Keratinocyte (primary cell): Measurements from ENCODE around the gene ARRDC4. TPM values are rescaled to one million over a fixed set of nuclear protein-coding genes. Genes with fewer than 3 reads are reported as not detected.

Source experiments
- DNase-seq: peaks from one replicate; pipeline ENCODE4 v3.0.0-alpha.2; 2011; ENCODE audit warnings: low read depth, missing footprints, low spot score
- FAIRE-seq: peaks from 2 replicates; lab custom pipeline; 2011; peaks lifted over from hg19 to GRCh38; lab: Jason Lieb, UNC
- H2AFZ ChIP-seq: 2 replicates; pipeline ENCODE4 v1.6.0; 2012; ENCODE audit warnings: low read length, control low read depth, inconsistent platforms; ENCODE audit not compliant: control insufficient read depth
- H3K27ac ChIP-seq: 2 replicates; pipeline ENCODE4 v1.5.1; 2011; ENCODE audit warnings: low read length; ENCODE audit not compliant: control insufficient read depth, insufficient read depth
- H3K27me3 ChIP-seq: 3 replicates; pipeline ENCODE4 v1.6.0; 2011; ENCODE audit warnings: low read length; ENCODE audit not compliant: control insufficient read depth, insufficient read depth; ENCODE audit errors: extremely low read depth
- H3K36me3 ChIP-seq, 2 experiments: 2 replicates in 1 of 2; 3 replicates in 1 of 2; pipeline ENCODE4 v1.5.1; 2011; ENCODE audit warnings: low read length in 2 of 2, mild to moderate bottlenecking in 1 of 2; ENCODE audit not compliant: control insufficient read depth in 2 of 2, insufficient read depth in 2 of 2; ENCODE audit errors: extremely low read depth in 1 of 2
- H3K4me1 ChIP-seq: 3 replicates; pipeline ENCODE4 v1.5.1; 2011; ENCODE audit warnings: low read length; ENCODE audit not compliant: control insufficient read depth, insufficient read depth; ENCODE audit errors: extremely low read depth
- H3K4me2 ChIP-seq: 3 replicates; pipeline ENCODE4 v1.6.0; 2011; ENCODE audit warnings: low read depth, low read length; ENCODE audit not compliant: control insufficient read depth, insufficient read depth; ENCODE audit errors: extremely low read depth
- H3K4me3 ChIP-seq, 3 experiments: fragments of 200-600 bp in 1 of 3; sonication (generic) in 1 of 3; 2 replicates in 2 of 3; 3 replicates in 1 of 3; pipeline ENCODE4 v1.5.1; 2011 to 2016; ENCODE audit warnings: low read length in 3 of 3, mild to moderate bottlenecking in 3 of 3, control low read depth in 2 of 3, inconsistent platforms in 1 of 3, low read depth in 1 of 3, mixed read lengths in 1 of 3, mixed run types in 1 of 3, moderate library complexity in 1 of 3; ENCODE audit not compliant: control insufficient read depth in 2 of 3, insufficient read depth in 2 of 3; ENCODE audit errors: extremely low read depth in 1 of 3
- H3K79me2 ChIP-seq: 2 replicates; pipeline ENCODE4 v1.6.0; 2012; ENCODE audit warnings: low read length; ENCODE audit not compliant: control insufficient read depth, insufficient read depth
- H3K9ac ChIP-seq: 3 replicates; pipeline ENCODE4 v1.6.0; 2011; ENCODE audit warnings: low read length; ENCODE audit not compliant: control insufficient read depth, insufficient read depth; ENCODE audit errors: extremely low read depth
- H3K9me1 ChIP-seq: 3 replicates; pipeline ENCODE4 v1.6.0; 2011; ENCODE audit warnings: low read length; ENCODE audit not compliant: control insufficient read depth, insufficient read depth; ENCODE audit errors: extremely low read depth
- H3K9me3 ChIP-seq: 2 replicates; pipeline ENCODE4 v1.5.1; 2012; ENCODE audit warnings: low read depth, low read length; ENCODE audit not compliant: control insufficient read depth
- H4K20me1 ChIP-seq: 3 replicates; pipeline ENCODE4 v1.6.0; 2011; ENCODE audit warnings: low read length; ENCODE audit not compliant: control insufficient read depth, insufficient read depth; ENCODE audit errors: extremely low read depth
- EZH2 ChIP-seq: IDR thresholded peaks from one replicate; pipeline ENCODE4 v1.6.1; 2012; ENCODE audit warnings: inconsistent platforms, mild to moderate bottlenecking, low read length, moderate library complexity
- dilution Hi-C: fragments of 300-500 bp; cut with MboI; formaldehyde crosslinking; loops from one replicate; pipeline ENCODE4 v1.7.0; 2020; ENCODE audit warnings: low sequenced_read_pairs; ENCODE audit not compliant: extremely low pct_ligation_motif_present
- polyA plus RNA-seq, 5 experiments: library from polyadenylated mRNA; depleted of rRNA in 3 of 5; stranded (reverse) in 3 of 5; stranded (forward) in 1 of 5; unstranded in 1 of 5; fragments of >200 nt; gene quantifications; 1 replicate in 1 of 5; 2 replicates in 3 of 5; 3 replicates in 1 of 5; pipeline versions ENCODE4 v1.2.1 to v1.2.3, GENCODE V29; 2011 to 2012; ENCODE audit warnings: missing spikeins in 2 of 5, low read depth in 1 of 5, low replicate concordance in 1 of 5
- TF ChIP-seq, protein P1 (sequence below), 3 experiments: IDR thresholded peaks in 1 of 3; conservative IDR thresholded peaks in 1 of 3; optimal IDR thresholded peaks in 1 of 3; 2 replicates in 2 of 3; 3 replicates in 1 of 3; pipeline versions ENCODE3 to v1.5.1; 2011; ENCODE audit warnings: low read length in 3 of 3, mild to moderate bottlenecking in 3 of 3, moderate library complexity in 2 of 3, control low read depth in 1 of 3, inconsistent platforms in 1 of 3; ENCODE audit not compliant: insufficient read depth in 2 of 3; ENCODE audit errors: extremely low read depth in 1 of 3

ARRDC4 gene
- polyA plus RNA-seq, 1 donor (not counting 4 experiments of a cell fraction or from before 2014, with no cell fraction given) = 34.6 TPM

DNA sequence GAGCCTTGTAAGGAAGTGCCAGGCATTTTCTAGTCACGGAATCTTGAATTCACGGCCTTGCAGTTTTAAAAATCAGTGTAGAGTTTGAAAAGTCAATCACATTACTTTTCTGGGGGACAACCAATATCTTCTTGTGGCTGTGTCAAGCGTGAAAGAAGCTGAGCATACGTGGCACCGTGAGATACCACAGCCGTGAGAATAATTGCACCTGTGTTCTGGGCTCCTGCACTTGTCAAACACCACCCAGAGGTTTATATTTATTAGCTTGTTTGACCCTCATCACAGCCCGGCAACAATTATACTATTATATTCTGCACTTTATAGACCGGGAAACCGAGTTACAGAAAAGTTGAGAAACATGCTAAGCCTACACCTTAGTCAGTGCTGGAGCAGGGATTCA lies 45.2 kb downstream of the ARRDC4 start:
- no peaks in the 10 kb centered on the region for H3K9me1 ChIP-seq
- FAIRE-seq (no peak), DNase-seq (no peak)
- TF ChIP-seq EZH2 = no peak
- TF ChIP-seq, protein P1, sequence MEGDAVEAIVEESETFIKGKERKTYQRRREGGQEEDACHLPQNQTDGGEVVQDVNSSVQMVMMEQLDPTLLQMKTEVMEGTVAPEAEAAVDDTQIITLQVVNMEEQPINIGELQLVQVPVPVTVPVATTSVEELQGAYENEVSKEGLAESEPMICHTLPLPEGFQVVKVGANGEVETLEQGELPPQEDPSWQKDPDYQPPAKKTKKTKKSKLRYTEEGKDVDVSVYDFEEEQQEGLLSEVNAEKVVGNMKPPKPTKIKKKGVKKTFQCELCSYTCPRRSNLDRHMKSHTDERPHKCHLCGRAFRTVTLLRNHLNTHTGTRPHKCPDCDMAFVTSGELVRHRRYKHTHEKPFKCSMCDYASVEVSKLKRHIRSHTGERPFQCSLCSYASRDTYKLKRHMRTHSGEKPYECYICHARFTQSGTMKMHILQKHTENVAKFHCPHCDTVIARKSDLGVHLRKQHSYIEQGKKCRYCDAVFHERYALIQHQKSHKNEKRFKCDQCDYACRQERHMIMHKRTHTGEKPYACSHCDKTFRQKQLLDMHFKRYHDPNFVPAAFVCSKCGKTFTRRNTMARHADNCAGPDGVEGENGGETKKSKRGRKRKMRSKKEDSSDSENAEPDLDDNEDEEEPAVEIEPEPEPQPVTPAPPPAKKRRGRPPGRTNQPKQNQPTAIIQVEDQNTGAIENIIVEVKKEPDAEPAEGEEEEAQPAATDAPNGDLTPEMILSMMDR (optimal IDR thresholded peaks at IDR 0.05 in 1 of 3, IDR thresholded peaks at IDR 0.05 in 1 of 3, conservative IDR thresholded peaks at IDR 0.05 in 1 of 3; ENCODE audit: extremely low read depth in 1 of 3, insufficient read depth in 2 of 3, low read length in 3 of 3) = no peak
- no peaks in the 10 kb centered on the region for H3K9me3 ChIP-seq
- H4K20me1 ChIP-seq = no peaks in the 10 kb centered on the region
- H3K27ac ChIP-seq = no peak overlapping the region
- H3K4me3 ChIP-seq = no peak overlapping the region
- H3K4me2 ChIP-seq = no peak overlapping the region
- dilution Hi-C loops = no loop called here
- H2AFZ ChIP-seq = no peak overlapping the region
- no peaks in the 10 kb centered on the region for H3K27me3 ChIP-seq
- H3K9ac ChIP-seq = no peak overlapping the region
- no peaks in the 10 kb centered on the region for H3K36me3 ChIP-seq
- H3K79me2 ChIP-seq = no peaks in the 10 kb centered on the region
- H3K4me1 ChIP-seq = peaks cover 34% of the 10 kb centered on the region

DNA sequence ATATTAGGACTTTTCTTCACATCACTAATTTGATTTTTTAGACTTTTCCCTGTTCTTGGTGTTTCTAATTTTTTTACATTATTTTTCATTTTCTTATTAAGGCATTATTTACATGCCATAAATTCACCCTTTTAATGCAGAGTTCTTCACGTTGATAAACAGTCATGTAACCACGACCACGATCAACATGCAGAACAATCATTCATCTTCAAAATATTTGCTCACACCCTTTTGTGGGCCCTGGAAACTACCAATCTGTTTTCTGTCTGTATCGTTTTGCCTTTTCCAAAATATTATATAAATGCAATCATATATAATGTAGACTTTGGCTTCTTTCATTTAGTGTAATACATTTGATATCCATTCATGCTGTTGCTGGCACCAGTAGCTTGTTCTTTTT lies 48.7 kb downstream of the ARRDC4 start:
- dilution Hi-C loops = no loop called here
- H3K4me3 ChIP-seq = no peak overlapping the region
- FAIRE-seq (peak; percentile 20), DNase-seq (no peak)
- no peak overlapping the region for H2AFZ ChIP-seq
- no peak overlapping the region for H3K9ac ChIP-seq
- H3K4me2 ChIP-seq = no peak overlapping the region
- no peaks in the 10 kb centered on the region for H3K79me2 ChIP-seq
- H3K36me3 ChIP-seq = no peaks in the 10 kb centered on the region
- H3K9me3 ChIP-seq = no peaks in the 10 kb centered on the region
- no peaks in the 10 kb centered on the region for H3K27me3 ChIP-seq
- H3K4me1 ChIP-seq = peaks cover 12% of the 10 kb centered on the region
- TF ChIP-seq EZH2 = no peak
- TF ChIP-seq, protein P1 (optimal IDR thresholded peaks at IDR 0.05 in 1 of 3, IDR thresholded peaks at IDR 0.05 in 1 of 3, conservative IDR thresholded peaks at IDR 0.05 in 1 of 3; ENCODE audit: extremely low read depth in 1 of 3, insufficient read depth in 2 of 3, low read length in 3 of 3) = no peak
- H3K27ac ChIP-seq = peak overlapping the region; percentile 37
- H3K9me1 ChIP-seq = no peaks in the 10 kb centered on the region
- no peaks in the 10 kb centered on the region for H4K20me1 ChIP-seq
